ENCODE results near the gene FCHSD2. TPM values are rescaled to one million over a fixed set of nuclear protein-coding genes. Genes with fewer than 3 reads are reported as not detected.
"Not testable (repeated sequence)": the region's sequence is repeated elsewhere in the genome, so short reads cannot be mapped to it uniquely, and the experiment has no call there.

Gene FCHSD2
- total RNA-seq, 1 donor from 2014 or later: 42.5 TPM

GRCh38 chr11:72821221-72821919 lies 320.7 kb downstream of the FCHSD2 start:
- no peak for DNase-seq (ENCODE audit: low spot score)

- no peak for DNase-seq (ENCODE audit: low spot score)
Measured at GRCh38 chr11:72820439-72821139, 321.5 kb downstream of the FCHSD2 start.

- DNase-seq (ENCODE audit: low spot score): no peak
Measured at GRCh38 chr11:72818971-72819370, 323.1 kb downstream of the FCHSD2 start.

- DNase-seq (ENCODE audit: low spot score): no peak
Measured at GRCh38 chr11:72817966-72818365, 324.2 kb downstream of the FCHSD2 start.

- no peak for DNase-seq (ENCODE audit: low spot score)
Measured at GRCh38 chr11:72816404-72816990, 325.6 kb downstream of the FCHSD2 start.

GRCh38 chr11:72815110-72815618 lies 327.0 kb downstream of the FCHSD2 start:
- DNase-seq (ENCODE audit: low spot score): no peak

- peak; percentile 88 for DNase-seq (ENCODE audit: low spot score)
Measured at GRCh38 chr11:72814286-72815109, 327.6 kb downstream of the FCHSD2 start, which contains the start of gene ATG16L2. TSS of gene ATG16L2 (plus strand) at chr11:72814411. CDS start at chr11:72814446, 35 bp downstream.

- no peak for DNase-seq (ENCODE audit: low spot score)
Measured at GRCh38 chr11:72813740-72814285, 328.3 kb downstream of the FCHSD2 start.

- peak; percentile 56 for DNase-seq (ENCODE audit: low spot score)
Measured at GRCh38 chr11:72812967-72813739, 329.0 kb downstream of the FCHSD2 start.

- peak; percentile 43 for DNase-seq (ENCODE audit: low spot score)
Measured at GRCh38 chr11:72812604-72812966, 329.5 kb downstream of the FCHSD2 start.

GRCh38 chr11:72811686-72812085 lies 330.4 kb downstream of the FCHSD2 start:
- DNase-seq (ENCODE audit: low spot score): peak; percentile 33

- DNase-seq (ENCODE audit: low spot score): no peak
Measured at GRCh38 chr11:72808331-72808798, 333.8 kb downstream of the FCHSD2 start.

GRCh38 chr11:72807792-72808191 lies 334.3 kb downstream of the FCHSD2 start:
- DNase-seq (ENCODE audit: low spot score): no peak

GRCh38 chr11:72807021-72807693 lies 335.0 kb downstream of the FCHSD2 start:
- DNase-seq (ENCODE audit: low spot score): no peak

GRCh38 chr11:72806378-72806777 lies 335.7 kb downstream of the FCHSD2 start:
- DNase-seq (ENCODE audit: low spot score): not testable (repeated sequence)

GRCh38 chr11:72805216-72805615 lies 336.9 kb downstream of the FCHSD2 start:
- no peak for DNase-seq (ENCODE audit: low spot score)

GRCh38 chr11:72802822-72803221 lies 339.3 kb downstream of the FCHSD2 start:
- DNase-seq (ENCODE audit: low spot score): no peak

- no peak for DNase-seq (ENCODE audit: low spot score)
Measured at GRCh38 chr11:72799441-72799840, 342.7 kb downstream of the FCHSD2 start.

- DNase-seq (ENCODE audit: low spot score): no peak
Measured at GRCh38 chr11:72798361-72798760, 343.8 kb downstream of the FCHSD2 start.

All from ureter (tissue), 1 donor.